ENCODE results near the gene ADAMTSL5. TPM values are rescaled to one million over a fixed set of nuclear protein-coding genes. Genes with fewer than 3 reads are reported as not detected.

ADAMTSL5 gene
- polyA plus RNA-seq, 1 donor from 2014 or later, result not detected

DNA sequence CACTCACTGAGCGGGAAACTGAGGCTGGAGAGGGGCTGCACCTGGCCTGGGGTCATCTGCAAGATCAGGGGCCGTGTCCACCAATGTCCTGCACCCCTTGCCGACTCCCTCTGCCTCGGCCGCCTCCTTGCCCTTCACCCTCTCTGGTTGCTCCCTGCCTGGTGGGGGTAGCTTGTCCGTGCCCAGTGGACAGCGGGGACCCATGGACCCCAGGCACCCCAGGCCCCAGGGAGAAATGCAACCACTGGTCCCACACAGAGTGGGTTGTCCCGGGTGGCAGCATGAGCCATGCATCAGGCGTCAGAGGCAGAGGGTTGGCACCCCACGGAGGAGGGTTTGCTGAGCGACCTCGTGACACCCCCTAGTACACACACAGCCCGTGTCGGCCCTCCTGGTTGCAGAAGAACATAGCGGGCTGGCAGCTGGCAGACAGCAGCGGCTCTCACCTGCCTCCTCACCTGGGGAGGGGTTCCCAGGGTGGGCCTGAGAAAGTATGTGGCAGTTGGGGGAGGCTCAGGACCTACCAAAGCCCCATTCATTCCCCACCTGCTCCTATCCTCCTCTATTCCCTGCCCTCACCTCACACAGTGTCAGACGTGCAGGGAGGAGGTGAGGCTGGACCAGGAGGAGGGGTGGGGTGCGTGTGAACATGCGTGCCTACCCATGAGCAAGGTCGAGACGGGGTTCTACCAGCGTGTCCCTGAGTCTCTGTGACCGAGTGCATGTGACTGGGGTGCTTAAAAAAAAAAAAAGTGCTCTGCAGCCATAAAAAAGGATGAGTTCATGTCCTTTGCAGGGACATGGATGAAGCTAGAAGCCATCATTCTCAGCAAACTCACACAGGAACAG is 8.7 kb downstream of the ADAMTSL5 start:
- Histone ChIP-seq H3K36me3 (ENCODE audit: insufficient read depth, low read length) (no peaks in the 10 kb centered on the region), H3K27ac (ENCODE audit: low read length) (no peak overlapping the region), H3K4me3 (ENCODE audit: low read length) (no peak overlapping the region), H2AFZ (ENCODE audit: low read depth, low read length) (no peak overlapping the region), H3K27me3 (ENCODE audit: insufficient read depth, low read depth, low read length) (peaks cover 5% of the 10 kb centered on the region), H3K4me2 (ENCODE audit: low read length) (no peak overlapping the region), H3K79me2 (replicated peaks; ENCODE audit: insufficient read depth, low read length) (no peaks in the 10 kb centered on the region), H3K9me2 (ENCODE audit: insufficient read depth, low read length) (no peaks in the 10 kb centered on the region), H3K9me3 (ENCODE audit: low read length) (no peaks in the 10 kb centered on the region), H3F3A (ENCODE audit: insufficient read depth, low read length, poor library complexity, severe bottlenecking) (no peaks in the 10 kb centered on the region), H3K9ac (ENCODE audit: low read length) (peak overlapping the region; percentile 1), H4K20me1 (ENCODE audit: insufficient read depth) (no peaks in the 10 kb centered on the region)
- TF ChIP-seq, protein P1, sequence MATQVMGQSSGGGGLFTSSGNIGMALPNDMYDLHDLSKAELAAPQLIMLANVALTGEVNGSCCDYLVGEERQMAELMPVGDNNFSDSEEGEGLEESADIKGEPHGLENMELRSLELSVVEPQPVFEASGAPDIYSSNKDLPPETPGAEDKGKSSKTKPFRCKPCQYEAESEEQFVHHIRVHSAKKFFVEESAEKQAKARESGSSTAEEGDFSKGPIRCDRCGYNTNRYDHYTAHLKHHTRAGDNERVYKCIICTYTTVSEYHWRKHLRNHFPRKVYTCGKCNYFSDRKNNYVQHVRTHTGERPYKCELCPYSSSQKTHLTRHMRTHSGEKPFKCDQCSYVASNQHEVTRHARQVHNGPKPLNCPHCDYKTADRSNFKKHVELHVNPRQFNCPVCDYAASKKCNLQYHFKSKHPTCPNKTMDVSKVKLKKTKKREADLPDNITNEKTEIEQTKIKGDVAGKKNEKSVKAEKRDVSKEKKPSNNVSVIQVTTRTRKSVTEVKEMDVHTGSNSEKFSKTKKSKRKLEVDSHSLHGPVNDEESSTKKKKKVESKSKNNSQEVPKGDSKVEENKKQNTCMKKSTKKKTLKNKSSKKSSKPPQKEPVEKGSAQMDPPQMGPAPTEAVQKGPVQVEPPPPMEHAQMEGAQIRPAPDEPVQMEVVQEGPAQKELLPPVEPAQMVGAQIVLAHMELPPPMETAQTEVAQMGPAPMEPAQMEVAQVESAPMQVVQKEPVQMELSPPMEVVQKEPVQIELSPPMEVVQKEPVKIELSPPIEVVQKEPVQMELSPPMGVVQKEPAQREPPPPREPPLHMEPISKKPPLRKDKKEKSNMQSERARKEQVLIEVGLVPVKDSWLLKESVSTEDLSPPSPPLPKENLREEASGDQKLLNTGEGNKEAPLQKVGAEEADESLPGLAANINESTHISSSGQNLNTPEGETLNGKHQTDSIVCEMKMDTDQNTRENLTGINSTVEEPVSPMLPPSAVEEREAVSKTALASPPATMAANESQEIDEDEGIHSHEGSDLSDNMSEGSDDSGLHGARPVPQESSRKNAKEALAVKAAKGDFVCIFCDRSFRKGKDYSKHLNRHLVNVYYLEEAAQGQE (IDR thresholded peaks at IDR 0.05; ENCODE audit: borderline replicate concordance), result no peak

DNA sequence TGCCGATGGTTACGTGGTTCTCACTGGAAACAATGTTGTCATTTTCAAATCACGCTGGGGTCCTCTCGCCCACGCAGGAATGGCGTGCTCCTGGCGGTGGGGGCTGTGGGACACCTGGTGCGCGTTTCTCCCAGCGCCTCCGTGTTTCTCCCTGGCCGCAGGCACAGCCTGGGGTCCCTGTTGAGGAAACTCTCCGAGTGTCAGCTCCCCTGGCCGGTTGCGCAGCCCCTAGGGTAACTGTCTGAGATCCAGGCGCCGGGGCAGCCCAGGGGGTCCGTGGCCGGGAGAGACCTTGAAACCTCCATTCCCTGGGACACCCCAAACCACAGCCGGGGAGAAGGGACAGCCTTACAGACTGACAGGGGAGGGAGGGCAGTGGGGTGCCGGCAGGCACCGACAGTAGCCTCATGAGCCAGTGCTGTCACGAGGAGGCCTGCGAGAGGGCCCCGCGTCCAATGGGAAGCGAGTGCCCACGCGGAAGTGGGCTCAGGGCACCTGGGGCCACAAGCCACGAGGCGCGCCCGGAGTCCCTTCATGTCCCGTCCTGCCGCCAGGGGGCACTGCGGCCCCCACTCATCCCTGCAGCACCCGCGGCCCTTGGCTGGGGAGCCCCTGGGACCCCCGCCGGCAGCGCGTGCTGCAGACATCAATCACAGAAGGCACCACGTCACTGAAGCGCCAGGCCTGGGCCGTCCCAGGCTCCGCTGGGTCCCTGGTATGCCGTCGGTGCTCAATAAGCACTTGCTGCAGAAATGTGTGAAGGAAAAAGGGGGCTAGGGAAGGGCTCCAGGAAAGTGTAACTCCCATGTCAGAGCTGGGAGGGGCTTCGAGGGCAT is 9.5 kb downstream of the ADAMTSL5 start:
- H4K20me1 ChIP-seq (ENCODE audit: insufficient read depth), result no peaks in the 10 kb centered on the region
- no peaks in the 10 kb centered on the region for H3K79me2 ChIP-seq (replicated peaks; ENCODE audit: insufficient read depth, low read length)
- no peak overlapping the region for H3K27ac ChIP-seq (ENCODE audit: low read length)
- H2AFZ ChIP-seq (ENCODE audit: low read depth, low read length), result no peak overlapping the region
- peaks cover 5% of the 10 kb centered on the region for H3K27me3 ChIP-seq (ENCODE audit: insufficient read depth, low read depth, low read length)
- H3K9ac ChIP-seq (ENCODE audit: low read length), result peak overlapping the region; percentile 16
- no peaks in the 10 kb centered on the region for H3K36me3 ChIP-seq (ENCODE audit: insufficient read depth, low read length)
- H3K4me3 ChIP-seq (ENCODE audit: low read length), result no peak overlapping the region
- H3K9me2 ChIP-seq (ENCODE audit: insufficient read depth, low read length), result no peaks in the 10 kb centered on the region
- H3F3A ChIP-seq (ENCODE audit: insufficient read depth, low read length, poor library complexity, severe bottlenecking), result no peaks in the 10 kb centered on the region
- no peak overlapping the region for H3K4me2 ChIP-seq (ENCODE audit: low read length)
- no peak for TF ChIP-seq POLR2AphosphoS5 (IDR thresholded peaks at IDR 0.05)
- TF ChIP-seq, protein P1 (IDR thresholded peaks at IDR 0.05; ENCODE audit: borderline replicate concordance), result no peak
- peak; percentile 36 for TF ChIP-seq RAD21 (conservative IDR thresholded peaks at IDR 0.05)
- TF ChIP-seq MXI1 (conservative IDR thresholded peaks at IDR 0.05; ENCODE audit: poor library complexity, severe bottlenecking), result no peak
- TF ChIP-seq TAF1 (IDR thresholded peaks at IDR 0.05; ENCODE audit: low read depth), result no peak
- no peak for TF ChIP-seq EZH2 (IDR thresholded peaks at IDR 0.05; ENCODE audit: borderline replicate concordance, insufficient read depth, low read length, poor library complexity, severe bottlenecking)
- TF ChIP-seq EP300 (conservative IDR thresholded peaks at IDR 0.05; ENCODE audit: poor library complexity, severe bottlenecking), result no peak
- TF ChIP-seq, protein P2, sequence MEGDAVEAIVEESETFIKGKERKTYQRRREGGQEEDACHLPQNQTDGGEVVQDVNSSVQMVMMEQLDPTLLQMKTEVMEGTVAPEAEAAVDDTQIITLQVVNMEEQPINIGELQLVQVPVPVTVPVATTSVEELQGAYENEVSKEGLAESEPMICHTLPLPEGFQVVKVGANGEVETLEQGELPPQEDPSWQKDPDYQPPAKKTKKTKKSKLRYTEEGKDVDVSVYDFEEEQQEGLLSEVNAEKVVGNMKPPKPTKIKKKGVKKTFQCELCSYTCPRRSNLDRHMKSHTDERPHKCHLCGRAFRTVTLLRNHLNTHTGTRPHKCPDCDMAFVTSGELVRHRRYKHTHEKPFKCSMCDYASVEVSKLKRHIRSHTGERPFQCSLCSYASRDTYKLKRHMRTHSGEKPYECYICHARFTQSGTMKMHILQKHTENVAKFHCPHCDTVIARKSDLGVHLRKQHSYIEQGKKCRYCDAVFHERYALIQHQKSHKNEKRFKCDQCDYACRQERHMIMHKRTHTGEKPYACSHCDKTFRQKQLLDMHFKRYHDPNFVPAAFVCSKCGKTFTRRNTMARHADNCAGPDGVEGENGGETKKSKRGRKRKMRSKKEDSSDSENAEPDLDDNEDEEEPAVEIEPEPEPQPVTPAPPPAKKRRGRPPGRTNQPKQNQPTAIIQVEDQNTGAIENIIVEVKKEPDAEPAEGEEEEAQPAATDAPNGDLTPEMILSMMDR (IDR thresholded peaks at IDR 0.05; ENCODE audit: poor library complexity, severe bottlenecking), result peak; percentile 70
- TF ChIP-seq SMC3 (conservative IDR thresholded peaks at IDR 0.05; ENCODE audit: poor library complexity), result peak; percentile 51
- no peaks in the 10 kb centered on the region for H3K9me3 ChIP-seq (ENCODE audit: low read length)

Data from neural cell (in vitro differentiated cells).